ENCODE data around the gene RAB4A. TPM values are rescaled to one million over a fixed set of nuclear protein-coding genes. Genes with fewer than 3 reads are reported as not detected.
A peak's percentile ranks its signal among the peaks of the same experiment; 100 is the strongest.

RAB4A gene
- total and polyA plus RNA-seq, 10 of the 15 experiments (the other 5 are each of a cell fraction or from before 2014, with no cell fraction given): 4.0 to 35.8 (median 17.7) TPM

- no peak for TF ChIP-seq ZBTB4 (CRISPR knock-in tag; IDR thresholded peaks at IDR 0.05)
Observed at GRCh38 chr1:229230893-229231753, 39.8 kb upstream of the RAB4A start (continued).

DNA sequence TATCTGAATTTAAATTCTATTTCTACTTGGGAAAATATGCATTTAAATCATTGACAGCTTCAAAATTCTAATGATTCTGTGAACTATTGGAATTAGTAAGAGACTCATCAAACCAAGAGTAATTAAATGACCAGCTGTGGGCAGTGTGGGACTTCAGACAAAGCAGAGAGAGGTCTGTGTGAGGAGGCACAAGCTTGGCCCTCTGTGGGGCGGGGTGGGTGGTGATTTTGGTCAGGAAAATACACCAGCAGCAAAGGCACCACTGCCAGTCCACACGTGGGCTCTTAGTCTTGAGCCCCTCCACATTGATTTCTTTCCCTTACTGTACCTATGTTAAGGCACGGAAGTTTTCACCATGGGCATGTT lies 39.2 kb upstream of the RAB4A start:
- in situ Hi-C loops (cut with MboI) (loop anchor here (5.0 to 10.0 kb wide), 2 partner anchors 559 to 727 kb away; no protein-coding TSS in a partner anchor), intact Hi-C loops (cut with micrococcal nuclease; ENCODE audit: unreplicated experiment) (no loop called here)
- no peak for TF ChIP-seq NR2C2 (IDR thresholded peaks at IDR 0.05; ENCODE audit: borderline replicate concordance, control insufficient read depth, insufficient read length, low read depth)
- TF ChIP-seq JUNB (IDR thresholded peaks at IDR 0.05): peak; percentile 34; the same call in 1 of the 2 replicates
- TF ChIP-seq RCOR1 (conservative IDR thresholded peaks at IDR 0.05; ENCODE audit: low read depth, low read length): no peak
- no peak for TF ChIP-seq EP300 (IDR thresholded peaks at IDR 0.05; ENCODE audit: borderline replicate concordance in 1 of 2, control insufficient read depth in 1 of 2, low read depth in 2 of 2, low read length in 2 of 2)
- 0 out of 2 replicates have a peak, but pooled peaks have one; percentile 18 for TF ChIP-seq RAD21 (IDR thresholded peaks at IDR 0.05; ENCODE audit: insufficient read depth, low read depth, low read length)
- TF ChIP-seq YBX1 (IDR thresholded peaks at IDR 0.05): no peak
- 0 out of 2 replicates have a peak, but pooled peaks have one; percentile 18 for TF ChIP-seq BCL11A (IDR thresholded peaks at IDR 0.05; ENCODE audit: low read depth, low read length)
- DNase-seq (ENCODE audit: low read depth, low spot score) (no peak), FAIRE-seq (no peak), ATAC-seq (peak; percentile 71)
- Histone ChIP-seq H3K27me3 (replicated peaks in 1 of 2; ENCODE audit: control insufficient read depth in 2 of 2, insufficient read depth in 2 of 2, low read length in 1 of 2) (no peaks in the 10 kb centered on the region; a peak in 2 of 4 replicates), H3K9ac (ENCODE audit: control insufficient read depth, insufficient read depth, low read length) (no peak overlapping the region), H3K4me1 (ENCODE audit: control insufficient read depth, insufficient read depth, low read length) (peaks cover 7% of the 10 kb centered on the region; the same call in 1 of the 2 replicates), H2AFZ (ENCODE audit: control insufficient read depth, low read depth, low read length) (no peak overlapping the region), H4K20me1 (ENCODE audit: control insufficient read depth, insufficient read depth) (no peaks in the 10 kb centered on the region), H3K4me3 (no peak overlapping the region), H3K9me3 (replicated peaks; ENCODE audit: control insufficient read depth, insufficient read depth, low read length) (no peaks in the 10 kb centered on the region), H3K79me2 (ENCODE audit: control insufficient read depth, insufficient read depth, low read length) (no peaks in the 10 kb centered on the region), H3K4me2 (ENCODE audit: control insufficient read depth, insufficient read depth) (no peak overlapping the region), H3K36me3 (ENCODE audit: control insufficient read depth in 2 of 2, insufficient read depth in 2 of 2, low read length in 1 of 2) (no peaks in the 10 kb centered on the region), H3K27ac (ENCODE audit: control insufficient read depth, insufficient read depth) (no peak overlapping the region)
- 3% methylated on average over 3 of the region's 3 CpGs for WGBS (ENCODE audit: insufficient coverage, insufficient replicate concordance, low lambda C conversion rate, missing lambda C conversion rate)
- ChIA-PET CTCF (interaction anchor here (0.6 kb wide), 1 partner anchor 286 kb away, joined by 3 read pairs; no protein-coding TSS in a partner anchor), POLR2A (no interaction called here), SMC1A (ENCODE audit: uncharacterized antibody, unreplicated experiment) (interaction anchor here (1.0 kb wide), 1 partner anchor 283 kb away, joined by 3 read pairs; no protein-coding TSS in a partner anchor), RAD21 (ENCODE audit: unreplicated experiment) (no interaction called here)
- no TSS peak for BruUV-seq (replicated peaks)
